Osteocyte (in vitro differentiated cells): Measurements from ENCODE around the gene SLC6A6. TPM values are rescaled to one million over a fixed set of nuclear protein-coding genes. Genes with fewer than 3 reads are reported as not detected.

Experiments used
- DNase-seq: peaks from one replicate; pipeline ENCODE4 v3.0.0; 2021; ENCODE audit warnings: mixed read lengths; ENCODE audit not compliant: unreplicated experiment; ENCODE audit errors: extremely low spot score
- H3K27ac Mint-ChIP-seq: one replicate; pipeline ENCODE4 v1.8.0; 2021; ENCODE audit warnings: mild to moderate bottlenecking, mixed read lengths; ENCODE audit not compliant: unreplicated experiment
- H3K27me3 Mint-ChIP-seq: one replicate; pipeline ENCODE4 v1.8.0; 2021; ENCODE audit warnings: mixed read lengths; ENCODE audit not compliant: unreplicated experiment
- H3K36me3 Mint-ChIP-seq: one replicate; pipeline ENCODE4 v1.8.0; 2021; ENCODE audit warnings: mixed read lengths; ENCODE audit not compliant: unreplicated experiment
- H3K4me1 Mint-ChIP-seq: one replicate; pipeline ENCODE4 v1.8.0; 2021; ENCODE audit warnings: mixed read lengths; ENCODE audit not compliant: unreplicated experiment
- H3K4me3 Mint-ChIP-seq: one replicate; pipeline ENCODE4 v1.8.0; 2021; ENCODE audit warnings: mild to moderate bottlenecking, moderate library complexity, mixed read lengths; ENCODE audit not compliant: unreplicated experiment
- H3K9me3 Mint-ChIP-seq: one replicate; pipeline ENCODE4 v1.8.0; 2021; ENCODE audit warnings: mixed read lengths; ENCODE audit not compliant: unreplicated experiment
- total RNA-seq: library from RNA; stranded (reverse); gene quantifications from 2 replicates; pipeline ENCODE4 v1.2.1, GENCODE V29; 2021
- TF ChIP-seq, protein P1 (sequence below): fragments of 200-600 bp; sonication (generic); IDR thresholded peaks from 2 replicates; pipeline ENCODE4 v1.5.0; 2021; ENCODE audit warnings: antibody characterized with exemption, mild to moderate bottlenecking, moderate library complexity

SLC6A6 gene
- total RNA-seq, 1 donor from 2014 or later: 41.9 TPM

GRCh38 chr3:14364580-14365292 lies 37.7 kb upstream of the SLC6A6 start:
- Mint-ChIP-seq H3K36me3 (no peaks in the 10 kb centered on the region), H3K4me3 (no peak overlapping the region), H3K27ac (no peak overlapping the region), H3K27me3 (no peaks in the 10 kb centered on the region), H3K4me1 (peaks cover 38% of the 10 kb centered on the region), H3K9me3 (no peaks in the 10 kb centered on the region)
- DNase-seq: no peak
- TF ChIP-seq, protein P1, sequence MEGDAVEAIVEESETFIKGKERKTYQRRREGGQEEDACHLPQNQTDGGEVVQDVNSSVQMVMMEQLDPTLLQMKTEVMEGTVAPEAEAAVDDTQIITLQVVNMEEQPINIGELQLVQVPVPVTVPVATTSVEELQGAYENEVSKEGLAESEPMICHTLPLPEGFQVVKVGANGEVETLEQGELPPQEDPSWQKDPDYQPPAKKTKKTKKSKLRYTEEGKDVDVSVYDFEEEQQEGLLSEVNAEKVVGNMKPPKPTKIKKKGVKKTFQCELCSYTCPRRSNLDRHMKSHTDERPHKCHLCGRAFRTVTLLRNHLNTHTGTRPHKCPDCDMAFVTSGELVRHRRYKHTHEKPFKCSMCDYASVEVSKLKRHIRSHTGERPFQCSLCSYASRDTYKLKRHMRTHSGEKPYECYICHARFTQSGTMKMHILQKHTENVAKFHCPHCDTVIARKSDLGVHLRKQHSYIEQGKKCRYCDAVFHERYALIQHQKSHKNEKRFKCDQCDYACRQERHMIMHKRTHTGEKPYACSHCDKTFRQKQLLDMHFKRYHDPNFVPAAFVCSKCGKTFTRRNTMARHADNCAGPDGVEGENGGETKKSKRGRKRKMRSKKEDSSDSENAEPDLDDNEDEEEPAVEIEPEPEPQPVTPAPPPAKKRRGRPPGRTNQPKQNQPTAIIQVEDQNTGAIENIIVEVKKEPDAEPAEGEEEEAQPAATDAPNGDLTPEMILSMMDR: no peak

DNA sequence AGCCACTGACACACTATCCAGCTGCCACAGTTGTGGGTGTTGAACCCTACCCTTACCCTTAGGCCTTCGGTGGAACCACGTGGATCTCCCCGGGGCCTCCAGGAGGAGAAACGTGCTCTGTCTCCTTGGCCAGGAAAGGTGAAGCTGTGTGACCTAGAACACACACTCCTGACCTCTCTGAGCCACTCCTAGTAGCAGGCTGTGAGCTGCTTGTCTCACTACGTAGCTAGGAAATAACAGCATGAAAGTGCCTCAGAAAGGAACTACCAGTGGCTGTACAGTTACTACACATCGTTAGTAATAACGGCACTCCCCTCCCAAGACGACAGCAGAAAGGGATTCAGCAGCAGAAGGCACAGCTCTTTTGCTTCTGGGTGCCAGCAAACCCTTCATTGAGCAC lies 36.2 kb upstream of the SLC6A6 start:
- TF ChIP-seq, protein P1: no peak
- H3K9me3 Mint-ChIP-seq: no peaks in the 10 kb centered on the region
- no peaks in the 10 kb centered on the region for H3K36me3 Mint-ChIP-seq
- H3K4me1 Mint-ChIP-seq: peaks cover 22% of the 10 kb centered on the region
- DNase-seq: no peak
- no peaks in the 10 kb centered on the region for H3K27me3 Mint-ChIP-seq
- H3K4me3 Mint-ChIP-seq: no peak overlapping the region
- no peak overlapping the region for H3K27ac Mint-ChIP-seq

- H3K36me3 Mint-ChIP-seq: no peaks in the 10 kb centered on the region
- peaks cover 29% of the 10 kb centered on the region for H3K4me1 Mint-ChIP-seq
- no peak for DNase-seq
- H3K27me3 Mint-ChIP-seq: no peaks in the 10 kb centered on the region
- no peaks in the 10 kb centered on the region for H3K9me3 Mint-ChIP-seq
- TF ChIP-seq, protein P1: no peak
- no peak overlapping the region for H3K4me3 Mint-ChIP-seq
- H3K27ac Mint-ChIP-seq: no peak overlapping the region
Measured at GRCh38 chr3:14366915-14367823, 35.2 kb upstream of the SLC6A6 start.

- H3K4me1 Mint-ChIP-seq: peaks cover 32% of the 10 kb centered on the region
- H3K4me3 Mint-ChIP-seq: no peak overlapping the region
- TF ChIP-seq, protein P1: no peak
- no peaks in the 10 kb centered on the region for H3K9me3 Mint-ChIP-seq
- DNase-seq: no peak
- H3K27me3 Mint-ChIP-seq: no peaks in the 10 kb centered on the region
- H3K27ac Mint-ChIP-seq: no peak overlapping the region
- H3K36me3 Mint-ChIP-seq: no peaks in the 10 kb centered on the region
Measured at GRCh38 chr3:14368146-14368545, 34.3 kb upstream of the SLC6A6 start.

GRCh38 chr3:14368885-14369284 lies 33.5 kb upstream of the SLC6A6 start:
- H3K4me3 Mint-ChIP-seq: no peak overlapping the region
- no peak overlapping the region for H3K27ac Mint-ChIP-seq
- no peaks in the 10 kb centered on the region for H3K9me3 Mint-ChIP-seq
- DNase-seq: no peak
- H3K27me3 Mint-ChIP-seq: no peaks in the 10 kb centered on the region
- no peaks in the 10 kb centered on the region for H3K36me3 Mint-ChIP-seq
- TF ChIP-seq, protein P1: no peak
- H3K4me1 Mint-ChIP-seq: peaks cover 31% of the 10 kb centered on the region
